ENCODE measurements around the gene METRN. TPM values are rescaled to one million over a fixed set of nuclear protein-coding genes. Genes with fewer than 3 reads are reported as not detected.

Gene METRN
- total and polyA plus RNA-seq, 4 donors = 10.9 to 67.3 (median 41.5) TPM

DNA sequence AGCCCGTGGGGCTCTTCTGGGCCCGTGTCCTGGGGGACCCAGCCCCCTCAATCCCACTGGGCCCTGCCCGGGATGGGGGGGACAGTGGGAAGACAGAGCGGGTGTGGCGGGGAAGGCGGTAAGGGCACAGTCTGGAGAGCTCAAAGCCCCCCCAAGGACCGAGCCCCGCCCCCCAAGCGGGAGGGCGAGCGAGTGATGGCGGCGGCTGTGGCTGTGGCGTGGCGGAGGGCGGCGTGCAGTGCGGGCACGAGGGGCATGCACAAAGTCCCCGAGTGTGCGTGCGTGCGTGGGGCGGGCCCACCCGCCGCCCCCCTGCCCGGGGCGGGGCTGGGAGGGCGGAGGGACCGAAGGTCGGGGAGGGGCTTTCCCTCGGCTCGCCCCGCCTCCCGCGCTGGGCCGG, 21.2 kb upstream of the METRN start:
- Histone ChIP-seq H3K9ac (ENCODE audit: insufficient read depth in 1 of 2, low read length in 2 of 2) (no peak overlapping the region), H3K9me3 (ENCODE audit: control insufficient read depth in 4 of 4, insufficient read depth in 3 of 4, low read length in 3 of 4) (peaks cover 0 to 8% (median 0%) of the 10 kb centered on the region in 4 donors), H3K36me3 (ENCODE audit: control insufficient read depth in 4 of 4, insufficient read depth in 4 of 4, low read length in 4 of 4) (peaks cover 0 to under 1% (median 0%) of the 10 kb centered on the region in 4 donors), H3K27me3 (ENCODE audit: control insufficient read depth in 3 of 3, insufficient read depth in 3 of 3, low read length in 2 of 3) (peaks cover 0 to 35% (median 25%) of the 10 kb centered on the region in 3 donors), H3K4me3 (no peak overlapping the region), H3K27ac (ENCODE audit: low read depth in 1 of 2, low read length in 1 of 2) (no peak overlapping the region), H3K4me1 (ENCODE audit: control insufficient read depth in 5 of 5, insufficient read depth in 5 of 5, low read length in 5 of 5) (peaks cover 0 to 27% (median 9%) of the 10 kb centered on the region in 5 donors)
- DNase-seq (no peak), ATAC-seq (ENCODE audit: insufficient read depth, low FRiP score) (no peak)
- TF ChIP-seq, protein P1, sequence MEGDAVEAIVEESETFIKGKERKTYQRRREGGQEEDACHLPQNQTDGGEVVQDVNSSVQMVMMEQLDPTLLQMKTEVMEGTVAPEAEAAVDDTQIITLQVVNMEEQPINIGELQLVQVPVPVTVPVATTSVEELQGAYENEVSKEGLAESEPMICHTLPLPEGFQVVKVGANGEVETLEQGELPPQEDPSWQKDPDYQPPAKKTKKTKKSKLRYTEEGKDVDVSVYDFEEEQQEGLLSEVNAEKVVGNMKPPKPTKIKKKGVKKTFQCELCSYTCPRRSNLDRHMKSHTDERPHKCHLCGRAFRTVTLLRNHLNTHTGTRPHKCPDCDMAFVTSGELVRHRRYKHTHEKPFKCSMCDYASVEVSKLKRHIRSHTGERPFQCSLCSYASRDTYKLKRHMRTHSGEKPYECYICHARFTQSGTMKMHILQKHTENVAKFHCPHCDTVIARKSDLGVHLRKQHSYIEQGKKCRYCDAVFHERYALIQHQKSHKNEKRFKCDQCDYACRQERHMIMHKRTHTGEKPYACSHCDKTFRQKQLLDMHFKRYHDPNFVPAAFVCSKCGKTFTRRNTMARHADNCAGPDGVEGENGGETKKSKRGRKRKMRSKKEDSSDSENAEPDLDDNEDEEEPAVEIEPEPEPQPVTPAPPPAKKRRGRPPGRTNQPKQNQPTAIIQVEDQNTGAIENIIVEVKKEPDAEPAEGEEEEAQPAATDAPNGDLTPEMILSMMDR (IDR thresholded peaks at IDR 0.05; ENCODE audit: control extremely low read depth, extremely low read depth) = no peak
- WGBS, 2 donors = 3 to 8% methylated on average over 15 to 37 of the region's 37 CpGs

GRCh38 chr16:694187-694862, 20.6 kb upstream of the METRN start:
- Histone ChIP-seq H3K27ac (ENCODE audit: low read depth in 1 of 2, low read length in 1 of 2) (no peak overlapping the region), H3K4me3 (no peak overlapping the region)
- 2 to 3% methylated on average over 54 to 64 of the region's 64 CpGs for WGBS, 2 donors

DNA sequence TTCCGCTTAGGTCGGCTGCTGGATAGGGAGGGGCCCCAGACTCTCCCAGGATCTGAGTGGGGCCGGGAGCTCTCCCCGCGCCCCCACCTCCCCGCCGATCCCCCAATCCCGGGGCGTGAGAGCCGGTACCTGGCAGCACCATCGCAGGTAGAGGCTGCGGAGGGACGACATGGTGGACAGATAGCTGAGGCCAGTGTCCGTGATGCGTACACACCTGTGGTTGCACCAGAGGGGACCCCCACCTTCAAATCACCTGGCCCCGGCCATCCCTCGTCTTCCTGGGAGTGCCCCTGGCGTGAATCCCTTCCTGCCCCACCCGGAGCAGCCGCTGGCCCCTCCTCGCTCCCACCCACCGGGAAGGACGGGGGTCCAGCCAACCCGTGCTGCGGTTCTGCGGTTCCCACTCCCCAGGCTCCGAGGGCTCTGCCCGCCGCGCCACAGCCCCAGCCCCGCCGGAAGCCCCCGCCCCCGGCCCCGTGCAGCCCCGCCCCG, 20.0 kb upstream of the METRN start:
- DNase-seq (no peak), ATAC-seq (ENCODE audit: insufficient read depth, low FRiP score) (no peak)
- Histone ChIP-seq H3K27ac (ENCODE audit: low read depth in 1 of 2, low read length in 1 of 2) (no peak overlapping the region), H3K27me3 (ENCODE audit: control insufficient read depth in 3 of 3, insufficient read depth in 3 of 3, low read length in 2 of 3) (peaks cover 0 to 40% (median 25%) of the 10 kb centered on the region in 3 donors), H3K9me3 (ENCODE audit: control insufficient read depth in 4 of 4, insufficient read depth in 3 of 4, low read length in 3 of 4) (peaks cover 0 to 8% (median 0%) of the 10 kb centered on the region in 4 donors), H3K9ac (ENCODE audit: insufficient read depth in 1 of 2, low read length in 2 of 2) (no peak overlapping the region), H3K4me3 (no peak overlapping the region), H3K4me1 (ENCODE audit: control insufficient read depth in 5 of 5, insufficient read depth in 5 of 5, low read length in 5 of 5) (peaks cover 0 to 16% (median 2%) of the 10 kb centered on the region in 5 donors), H3K36me3 (ENCODE audit: control insufficient read depth in 4 of 4, insufficient read depth in 4 of 4, low read length in 4 of 4) (no peaks in the 10 kb centered on the region)
- TF ChIP-seq, protein P1 (IDR thresholded peaks at IDR 0.05; ENCODE audit: control extremely low read depth, extremely low read depth) = no peak
- 2% methylated on average over 29 to 37 of the region's 37 CpGs for WGBS, 2 donors

More at GRCh38 chr16:694187-694862, 20.6 kb upstream of the METRN start:
- peaks cover 0 to 36% (median 25%) of the 10 kb centered on the region in 3 donors for H3K27me3 ChIP-seq (ENCODE audit: control insufficient read depth in 3 of 3, insufficient read depth in 3 of 3, low read length in 2 of 3)
- H3K36me3 ChIP-seq (ENCODE audit: control insufficient read depth in 4 of 4, insufficient read depth in 4 of 4, low read length in 4 of 4) = no peaks in the 10 kb centered on the region
- H3K9ac ChIP-seq (ENCODE audit: insufficient read depth in 1 of 2, low read length in 2 of 2) = no peak overlapping the region
- no peak for ATAC-seq (ENCODE audit: insufficient read depth, low FRiP score)
- TF ChIP-seq, protein P1 (IDR thresholded peaks at IDR 0.05; ENCODE audit: control extremely low read depth, extremely low read depth) = no peak
- H3K4me1 ChIP-seq (ENCODE audit: control insufficient read depth in 5 of 5, insufficient read depth in 5 of 5, low read length in 5 of 5) = peaks cover 0 to 22% (median 5%) of the 10 kb centered on the region in 5 donors
- H3K9me3 ChIP-seq (ENCODE audit: control insufficient read depth in 4 of 4, insufficient read depth in 3 of 4, low read length in 3 of 4) = peaks cover 0 to 8% (median 0%) of the 10 kb centered on the region in 4 donors
- DNase-seq = no peak

Data from lung (tissue), 12 donors.